A673 (cell line): ENCODE measurements around the gene HMGCLL1.

Experiments
- CTCF ChIP-seq: fragments of 300-800, 200-600 bp; sonication (generic); conservative IDR thresholded peaks from 2 replicates; pipeline ENCODE4 v1.5.1; 2017; ENCODE audit warnings: low read depth, mild to moderate bottlenecking, antibody characterized with exemption, low read length, moderate library complexity, mixed read lengths
- EZH2 ChIP-seq: fragments of 200-600 bp; sonication (generic); IDR thresholded peaks from 2 replicates; pipeline ENCODE4 v1.6.1; 2017; ENCODE audit warnings: borderline replicate concordance, low read depth, mild to moderate bottlenecking, mixed read lengths, antibody characterized with exemption, low read length; ENCODE audit not compliant: poor library complexity, severe bottlenecking

GRCh38 chr6:55410674-55411073, 168.3 kb downstream of the HMGCLL1 start:
- TF ChIP-seq CTCF (no peak), EZH2 (no peak)
